Measurements from ENCODE around the gene APOC3.

The APOC3 gene

GRCh38 chr11:116808262-116809175 lies 21.2 kb upstream of the APOC3 start:
- no peak overlapping the region for H3K4me3 ChIP-seq (ENCODE audit: low read depth, low read length)
- no peak for DNase-seq
- no peaks in the 10 kb centered on the region for H3K9me3 ChIP-seq
- H3K27me3 ChIP-seq = no peaks in the 10 kb centered on the region
- no peak for TF ChIP-seq CTCF (IDR thresholded peaks at IDR 0.05; ENCODE audit: low read depth, low read length)
- no peaks in the 10 kb centered on the region for H3K4me1 ChIP-seq
- H3K36me3 ChIP-seq = no peaks in the 10 kb centered on the region

GRCh38 chr11:116811194-116811593 lies 18.5 kb upstream of the APOC3 start:
- no peak overlapping the region for H3K4me3 ChIP-seq (ENCODE audit: low read depth, low read length)
- no peaks in the 10 kb centered on the region for H3K9me3 ChIP-seq
- no peaks in the 10 kb centered on the region for H3K36me3 ChIP-seq
- no peak for TF ChIP-seq CTCF (IDR thresholded peaks at IDR 0.05; ENCODE audit: low read depth, low read length)
- DNase-seq = no peak
- H3K4me1 ChIP-seq = no peaks in the 10 kb centered on the region
- no peaks in the 10 kb centered on the region for H3K27me3 ChIP-seq

GRCh38 chr11:116812109-116812508 lies 17.6 kb upstream of the APOC3 start:
- H3K4me3 ChIP-seq (ENCODE audit: low read depth, low read length) = no peak overlapping the region
- no peaks in the 10 kb centered on the region for H3K9me3 ChIP-seq
- no peak for TF ChIP-seq CTCF (IDR thresholded peaks at IDR 0.05; ENCODE audit: low read depth, low read length)
- H3K27me3 ChIP-seq = no peaks in the 10 kb centered on the region
- no peaks in the 10 kb centered on the region for H3K36me3 ChIP-seq
- H3K4me1 ChIP-seq = no peaks in the 10 kb centered on the region
- DNase-seq = no peak

- no peaks in the 10 kb centered on the region for H3K36me3 ChIP-seq
- H3K9me3 ChIP-seq = no peaks in the 10 kb centered on the region
- no peak for TF ChIP-seq CTCF (IDR thresholded peaks at IDR 0.05; ENCODE audit: low read depth, low read length)
- H3K4me3 ChIP-seq (ENCODE audit: low read depth, low read length) = no peak overlapping the region
- DNase-seq = no peak
- no peaks in the 10 kb centered on the region for H3K27me3 ChIP-seq
- H3K4me1 ChIP-seq = no peaks in the 10 kb centered on the region
Measured at GRCh38 chr11:116813170-116813569, 16.5 kb upstream of the APOC3 start.

GRCh38 chr11:116813781-116814471 lies 15.8 kb upstream of the APOC3 start:
- no peaks in the 10 kb centered on the region for H3K4me1 ChIP-seq
- TF ChIP-seq CTCF (IDR thresholded peaks at IDR 0.05; ENCODE audit: low read depth, low read length) = no peak
- no peaks in the 10 kb centered on the region for H3K9me3 ChIP-seq
- H3K4me3 ChIP-seq (ENCODE audit: low read depth, low read length) = no peak overlapping the region
- no peaks in the 10 kb centered on the region for H3K36me3 ChIP-seq
- DNase-seq = no peak
- H3K27me3 ChIP-seq = no peaks in the 10 kb centered on the region

- H3K4me1 ChIP-seq = no peaks in the 10 kb centered on the region
- H3K9me3 ChIP-seq = no peaks in the 10 kb centered on the region
- H3K27me3 ChIP-seq = no peaks in the 10 kb centered on the region
- no peaks in the 10 kb centered on the region for H3K36me3 ChIP-seq
- no peak for TF ChIP-seq CTCF (IDR thresholded peaks at IDR 0.05; ENCODE audit: low read depth, low read length)
- DNase-seq = no peak
- H3K4me3 ChIP-seq (ENCODE audit: low read depth, low read length) = no peak overlapping the region
Measured at GRCh38 chr11:116814502-116814901, 15.2 kb upstream of the APOC3 start.

Data from BE2C (cell line).